WTC11 (cell line): ENCODE results near the gene LBX2. TPM values are rescaled to one million over a fixed set of nuclear protein-coding genes. Genes with fewer than 3 reads are reported as not detected.

Experiments
- ATAC-seq: fragments of 200-7000 bp; cut with Tn5 transposase; 2 replicates; pipeline ENCODE4 v1.10.0; 2021; ENCODE audit warnings: mild to moderate bottlenecking, moderate library complexity
- CTCF ChIA-PET: fragments of 300-600 bp; sonication (Branson Sonifier 250); formaldehyde crosslinking; loops from one replicate; lab custom pipeline; 2021; ENCODE audit warnings: antibody characterized with exemption; lab: Charles Lee
- POLR2A ChIA-PET: fragments of 350-600 bp; sonication (Branson Sonifier 250); formaldehyde crosslinking; loops from one replicate; lab custom pipeline; 2021; ENCODE audit warnings: antibody characterized with exemption; lab: Charles Lee
- DNase-seq: peaks from one replicate; pipeline ENCODE4 v3.0.0; 2021; ENCODE audit warnings: low spot score
- H3K27ac Mint-ChIP-seq: 2 replicates; pipeline ENCODE4 v1.8.0; 2021; ENCODE audit warnings: mixed read lengths
- H3K27me3 Mint-ChIP-seq: 2 replicates; pipeline ENCODE4 v1.8.0; 2021; ENCODE audit warnings: low read depth, mild to moderate bottlenecking, moderate library complexity, mixed read lengths
- H3K36me3 Mint-ChIP-seq: 2 replicates; pipeline ENCODE4 v1.8.0; 2021; ENCODE audit warnings: mixed read lengths
- H3K4me1 Mint-ChIP-seq: 2 replicates; pipeline ENCODE4 v1.8.0; 2022; ENCODE audit warnings: mixed read lengths
- H3K4me3 Mint-ChIP-seq: 2 replicates; pipeline ENCODE4 v1.8.0; 2021; ENCODE audit warnings: mild to moderate bottlenecking, moderate library complexity, mixed read lengths
- H3K9me3 Mint-ChIP-seq: 2 replicates; pipeline ENCODE4 v1.8.0; 2021; ENCODE audit warnings: mixed read lengths
- ATF1 ChIP-seq: sonication (generic); formaldehyde crosslinking; IDR thresholded peaks from 2 replicates; pipeline ENCODE4 v1.8.1; 2023; ENCODE audit warnings: mild to moderate bottlenecking, moderate library complexity, missing genetic modification reagents
- ETV6 ChIP-seq: sonication (generic); formaldehyde crosslinking; IDR thresholded peaks from 2 replicates; pipeline ENCODE4 v1.8.1; 2022; ENCODE audit warnings: mild to moderate bottlenecking, missing genetic modification reagents
- IRF2 ChIP-seq: sonication (generic); formaldehyde crosslinking; IDR thresholded peaks from 2 replicates; pipeline ENCODE4 v1.8.0; 2022; ENCODE audit warnings: low read depth, missing genetic modification reagents, borderline replicate concordance
- NR1H2 ChIP-seq: sonication (generic); formaldehyde crosslinking; IDR thresholded peaks from 2 replicates; pipeline ENCODE4 v1.9.0; 2021; ENCODE audit warnings: mild to moderate bottlenecking, moderate library complexity, missing genetic modification reagents
- RORB ChIP-seq: fragments of 250-450 bp; sonication (Bioruptor Pico); IDR thresholded peaks from 2 replicates; pipeline ENCODE4 v1.9.0; 2021; ENCODE audit warnings: mild to moderate bottlenecking
- SMAD3 ChIP-seq: sonication (generic); formaldehyde crosslinking; IDR thresholded peaks from 2 replicates; pipeline ENCODE4 v1.8.0; 2022; ENCODE audit warnings: missing genetic modification reagents, mild to moderate bottlenecking, borderline replicate concordance
- SMAD4 ChIP-seq: sonication (generic); formaldehyde crosslinking; IDR thresholded peaks from 2 replicates; pipeline ENCODE4 v1.8.0; 2022; ENCODE audit warnings: mild to moderate bottlenecking, missing genetic modification reagents
- TEAD1 ChIP-seq: sonication (generic); formaldehyde crosslinking; IDR thresholded peaks from 2 replicates; pipeline ENCODE4 v1.8.0; 2022; ENCODE audit warnings: mild to moderate bottlenecking, missing genetic modification reagents
- TP53 ChIP-seq: sonication (generic); formaldehyde crosslinking; IDR thresholded peaks from 2 replicates; pipeline ENCODE4 v1.8.1; 2023; ENCODE audit warnings: mild to moderate bottlenecking, missing genetic modification reagents
- ZNF317 ChIP-seq: sonication (generic); formaldehyde crosslinking; IDR thresholded peaks from 2 replicates; pipeline ENCODE4 v1.8.1; 2023; ENCODE audit warnings: low read depth, mild to moderate bottlenecking, moderate library complexity, missing genetic modification reagents, borderline replicate concordance
- total RNA-seq: library from RNA; stranded (reverse); gene quantifications from 3 replicates; pipeline ENCODE4 v1.2.3, GENCODE V29; 2021
- TF ChIP-seq, protein P1 (sequence below): sonication (generic); formaldehyde crosslinking; IDR thresholded peaks from 2 replicates; pipeline ENCODE4 v1.8.1; 2022; ENCODE audit warnings: mild to moderate bottlenecking, moderate library complexity, missing genetic modification reagents
- TF ChIP-seq, protein P2 (sequence below): sonication (generic); formaldehyde crosslinking; IDR thresholded peaks from 2 replicates; pipeline ENCODE4 v1.8.1; 2023; ENCODE audit warnings: mild to moderate bottlenecking, missing genetic modification reagents, moderate library complexity
- TF ChIP-seq, protein P3 (sequence below): sonication (generic); formaldehyde crosslinking; IDR thresholded peaks from 2 replicates; pipeline ENCODE4 v1.8.0; 2023; ENCODE audit warnings: missing genetic modification reagents, mild to moderate bottlenecking, borderline replicate concordance
- TF ChIP-seq, protein P4 (sequence below): sonication (generic); formaldehyde crosslinking; IDR thresholded peaks from 2 replicates; pipeline ENCODE4 v1.8.1; 2022; ENCODE audit warnings: missing genetic modification reagents, borderline replicate concordance
- TF ChIP-seq, protein P5 (sequence below): sonication (generic); formaldehyde crosslinking; IDR thresholded peaks from 2 replicates; pipeline ENCODE4 v1.8.0; 2022; ENCODE audit warnings: mild to moderate bottlenecking, missing genetic modification reagents

Gene LBX2
- total RNA-seq, 1 experiment from 2014 or later, result 1.0 TPM

DNA sequence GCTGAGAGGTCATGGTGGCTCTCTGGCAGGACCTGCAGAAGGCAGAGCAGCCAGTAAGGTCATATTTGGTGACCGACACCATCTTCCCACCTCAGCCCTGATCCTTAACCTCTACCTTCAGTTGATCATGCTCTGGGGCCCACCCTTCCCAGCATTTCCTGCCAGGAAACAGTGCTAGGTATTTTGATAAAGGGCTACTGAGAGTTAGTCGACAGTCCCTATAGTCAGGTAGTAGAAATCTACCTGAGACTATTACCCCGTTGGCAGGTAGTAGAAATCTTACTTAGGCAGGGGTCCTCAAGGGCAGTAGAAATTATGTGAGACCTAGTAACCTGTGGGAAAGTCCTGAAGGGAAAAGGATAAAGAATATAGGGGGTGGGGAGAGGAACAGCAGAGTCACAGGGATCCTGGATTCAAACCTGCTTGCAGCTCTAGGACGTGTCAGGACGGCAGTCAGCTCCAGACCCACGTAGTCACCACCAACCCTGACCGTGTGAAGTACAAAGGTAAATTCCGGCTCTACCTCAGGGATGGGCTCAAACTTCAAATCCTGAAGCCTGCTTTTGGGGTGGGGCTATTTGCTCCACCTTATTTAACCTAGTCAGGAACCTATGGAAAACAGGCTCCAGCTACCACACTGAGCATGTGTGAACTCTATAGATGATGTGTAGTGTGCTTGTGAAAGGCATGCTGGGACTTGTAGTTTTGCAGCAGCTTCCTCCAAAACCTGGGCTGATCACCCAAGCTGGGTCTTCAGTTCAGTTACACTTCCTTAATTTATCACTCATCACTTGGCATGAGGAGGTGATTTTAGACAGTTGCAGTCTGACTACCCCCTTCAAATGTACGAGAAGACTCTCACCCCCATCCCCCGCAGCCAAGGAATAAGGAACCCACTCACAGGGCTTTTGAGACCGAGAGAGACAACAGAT is 26.6 kb upstream of the LBX2 start, which contains the start of gene DQX1:
Gene DQX1, minus strand, starts transcription at position 515 of the 932 bp plus-strand sequence. Its CDS starts 502 bp downstream, at position 13.
- ChIA-PET CTCF (interaction anchor here (0.7 to 1.5 kb wide), 7 partner anchors 9 to 348 kb away, joined by 3 to 5 read pairs (median 4); partner anchors contain the start of genes CCDC142, MOB1A and TTC31), POLR2A (interaction anchor here (0.6 to 1.1 kb wide), 2 partner anchors 18 to 44 kb away, joined by 3 to 4 read pairs; partner anchors contain the start of genes CCDC142 and TTC31)
- Mint-ChIP-seq H3K27ac (peak within 1 kb of the TSS; percentile 60; the same call in 1 of the 2 replicates), H3K36me3 (peaks cover 21% of the 10 kb centered on the region), H3K9me3 (0 out of 2 replicates have a peak, but pooled peaks cover 3% of the 10 kb centered on the region), H3K27me3 (peaks cover 27% of the 10 kb centered on the region), H3K4me1 (peaks cover 14% of the 10 kb centered on the region), H3K4me3 (peak within 1 kb of the TSS; percentile 41)
- DNase-seq (no peak), ATAC-seq (peak; percentile 21)
- TF ChIP-seq ZNF317, result peak; percentile 98
- no peak for TF ChIP-seq RORB (CRISPR knock-in tag)
- no peak for TF ChIP-seq NR1H2 (CRISPR knock-in tag)
- no peak for TF ChIP-seq ETV6 (CRISPR knock-in tag)
- TF ChIP-seq IRF2, result no peak

DNA sequence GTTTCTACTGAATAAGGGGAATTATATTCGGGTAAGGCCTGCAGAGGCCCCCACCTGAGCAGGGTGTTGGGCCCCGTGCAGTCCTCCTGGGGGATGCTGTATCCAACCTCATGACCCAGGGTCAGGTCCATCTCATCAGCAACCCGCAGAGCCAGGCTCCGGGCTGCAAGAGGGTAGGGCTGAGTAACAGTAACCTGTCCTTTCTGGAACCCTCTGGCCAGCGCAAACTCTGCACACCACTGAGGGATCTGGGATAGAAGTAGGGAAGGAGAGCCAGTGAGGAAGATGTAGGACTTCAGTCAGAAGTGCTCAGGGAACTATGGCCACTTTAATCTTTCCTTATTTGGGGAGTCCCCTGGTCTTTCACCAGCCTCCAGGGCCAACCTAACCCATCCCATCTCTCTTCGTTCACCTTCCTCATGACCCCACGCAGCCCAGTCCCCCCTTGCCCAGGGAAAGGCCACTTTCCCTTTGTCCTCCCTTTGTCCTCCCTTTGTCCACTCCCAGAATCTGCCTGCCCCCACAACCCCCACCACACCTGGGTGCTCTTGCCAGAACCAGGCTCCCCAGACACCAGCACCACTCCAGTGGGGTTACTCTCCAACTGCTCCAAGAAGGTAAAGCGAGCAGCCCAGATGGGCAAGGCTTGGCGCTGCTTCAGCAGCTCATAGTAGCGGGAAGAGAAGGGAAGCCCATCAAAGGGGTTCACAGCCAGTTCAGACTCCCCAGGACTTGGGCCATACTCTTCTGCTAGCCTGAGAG is 25.7 kb upstream of the LBX2 start:
- peaks cover 36% of the 10 kb centered on the region for H3K27me3 Mint-ChIP-seq
- TF ChIP-seq SMAD3, result no peak
- TF ChIP-seq, protein P1, sequence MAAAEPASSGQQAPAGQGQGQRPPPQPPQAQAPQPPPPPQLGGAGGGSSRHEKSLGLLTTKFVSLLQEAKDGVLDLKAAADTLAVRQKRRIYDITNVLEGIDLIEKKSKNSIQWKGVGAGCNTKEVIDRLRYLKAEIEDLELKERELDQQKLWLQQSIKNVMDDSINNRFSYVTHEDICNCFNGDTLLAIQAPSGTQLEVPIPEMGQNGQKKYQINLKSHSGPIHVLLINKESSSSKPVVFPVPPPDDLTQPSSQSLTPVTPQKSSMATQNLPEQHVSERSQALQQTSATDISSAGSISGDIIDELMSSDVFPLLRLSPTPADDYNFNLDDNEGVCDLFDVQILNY (CRISPR knock-in tag), result no peak
- TF ChIP-seq SMAD4 (CRISPR knock-in tag), result no peak
- TF ChIP-seq ATF1 (CRISPR knock-in tag), result no peak
- TF ChIP-seq TEAD1 (CRISPR knock-in tag), result no peak
- TF ChIP-seq, protein P2, sequence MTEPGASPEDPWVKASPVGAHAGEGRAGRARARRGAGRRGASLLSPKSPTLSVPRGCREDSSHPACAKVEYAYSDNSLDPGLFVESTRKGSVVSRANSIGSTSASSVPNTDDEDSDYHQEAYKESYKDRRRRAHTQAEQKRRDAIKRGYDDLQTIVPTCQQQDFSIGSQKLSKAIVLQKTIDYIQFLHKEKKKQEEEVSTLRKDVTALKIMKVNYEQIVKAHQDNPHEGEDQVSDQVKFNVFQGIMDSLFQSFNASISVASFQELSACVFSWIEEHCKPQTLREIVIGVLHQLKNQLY (CRISPR knock-in tag), result no peak
- TF ChIP-seq, protein P3, sequence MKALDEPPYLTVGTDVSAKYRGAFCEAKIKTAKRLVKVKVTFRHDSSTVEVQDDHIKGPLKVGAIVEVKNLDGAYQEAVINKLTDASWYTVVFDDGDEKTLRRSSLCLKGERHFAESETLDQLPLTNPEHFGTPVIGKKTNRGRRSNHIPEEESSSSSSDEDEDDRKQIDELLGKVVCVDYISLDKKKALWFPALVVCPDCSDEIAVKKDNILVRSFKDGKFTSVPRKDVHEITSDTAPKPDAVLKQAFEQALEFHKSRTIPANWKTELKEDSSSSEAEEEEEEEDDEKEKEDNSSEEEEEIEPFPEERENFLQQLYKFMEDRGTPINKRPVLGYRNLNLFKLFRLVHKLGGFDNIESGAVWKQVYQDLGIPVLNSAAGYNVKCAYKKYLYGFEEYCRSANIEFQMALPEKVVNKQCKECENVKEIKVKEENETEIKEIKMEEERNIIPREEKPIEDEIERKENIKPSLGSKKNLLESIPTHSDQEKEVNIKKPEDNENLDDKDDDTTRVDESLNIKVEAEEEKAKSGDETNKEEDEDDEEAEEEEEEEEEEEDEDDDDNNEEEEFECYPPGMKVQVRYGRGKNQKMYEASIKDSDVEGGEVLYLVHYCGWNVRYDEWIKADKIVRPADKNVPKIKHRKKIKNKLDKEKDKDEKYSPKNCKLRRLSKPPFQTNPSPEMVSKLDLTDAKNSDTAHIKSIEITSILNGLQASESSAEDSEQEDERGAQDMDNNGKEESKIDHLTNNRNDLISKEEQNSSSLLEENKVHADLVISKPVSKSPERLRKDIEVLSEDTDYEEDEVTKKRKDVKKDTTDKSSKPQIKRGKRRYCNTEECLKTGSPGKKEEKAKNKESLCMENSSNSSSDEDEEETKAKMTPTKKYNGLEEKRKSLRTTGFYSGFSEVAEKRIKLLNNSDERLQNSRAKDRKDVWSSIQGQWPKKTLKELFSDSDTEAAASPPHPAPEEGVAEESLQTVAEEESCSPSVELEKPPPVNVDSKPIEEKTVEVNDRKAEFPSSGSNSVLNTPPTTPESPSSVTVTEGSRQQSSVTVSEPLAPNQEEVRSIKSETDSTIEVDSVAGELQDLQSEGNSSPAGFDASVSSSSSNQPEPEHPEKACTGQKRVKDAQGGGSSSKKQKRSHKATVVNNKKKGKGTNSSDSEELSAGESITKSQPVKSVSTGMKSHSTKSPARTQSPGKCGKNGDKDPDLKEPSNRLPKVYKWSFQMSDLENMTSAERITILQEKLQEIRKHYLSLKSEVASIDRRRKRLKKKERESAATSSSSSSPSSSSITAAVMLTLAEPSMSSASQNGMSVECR (CRISPR knock-in tag), result no peak
- no peak for TF ChIP-seq TP53
- TF ChIP-seq, protein P4, sequence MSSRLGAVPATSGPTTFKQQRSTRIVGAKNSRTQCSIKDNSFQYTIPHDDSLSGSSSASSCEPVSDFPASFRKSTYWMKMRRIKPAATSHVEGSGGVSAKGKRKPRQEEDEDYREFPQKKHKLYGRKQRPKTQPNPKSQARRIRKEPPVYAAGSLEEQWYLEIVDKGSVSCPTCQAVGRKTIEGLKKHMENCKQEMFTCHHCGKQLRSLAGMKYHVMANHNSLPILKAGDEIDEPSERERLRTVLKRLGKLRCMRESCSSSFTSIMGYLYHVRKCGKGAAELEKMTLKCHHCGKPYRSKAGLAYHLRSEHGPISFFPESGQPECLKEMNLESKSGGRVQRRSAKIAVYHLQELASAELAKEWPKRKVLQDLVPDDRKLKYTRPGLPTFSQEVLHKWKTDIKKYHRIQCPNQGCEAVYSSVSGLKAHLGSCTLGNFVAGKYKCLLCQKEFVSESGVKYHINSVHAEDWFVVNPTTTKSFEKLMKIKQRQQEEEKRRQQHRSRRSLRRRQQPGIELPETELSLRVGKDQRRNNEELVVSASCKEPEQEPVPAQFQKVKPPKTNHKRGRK (CRISPR knock-in tag), result no peak
- TF ChIP-seq, protein P5, sequence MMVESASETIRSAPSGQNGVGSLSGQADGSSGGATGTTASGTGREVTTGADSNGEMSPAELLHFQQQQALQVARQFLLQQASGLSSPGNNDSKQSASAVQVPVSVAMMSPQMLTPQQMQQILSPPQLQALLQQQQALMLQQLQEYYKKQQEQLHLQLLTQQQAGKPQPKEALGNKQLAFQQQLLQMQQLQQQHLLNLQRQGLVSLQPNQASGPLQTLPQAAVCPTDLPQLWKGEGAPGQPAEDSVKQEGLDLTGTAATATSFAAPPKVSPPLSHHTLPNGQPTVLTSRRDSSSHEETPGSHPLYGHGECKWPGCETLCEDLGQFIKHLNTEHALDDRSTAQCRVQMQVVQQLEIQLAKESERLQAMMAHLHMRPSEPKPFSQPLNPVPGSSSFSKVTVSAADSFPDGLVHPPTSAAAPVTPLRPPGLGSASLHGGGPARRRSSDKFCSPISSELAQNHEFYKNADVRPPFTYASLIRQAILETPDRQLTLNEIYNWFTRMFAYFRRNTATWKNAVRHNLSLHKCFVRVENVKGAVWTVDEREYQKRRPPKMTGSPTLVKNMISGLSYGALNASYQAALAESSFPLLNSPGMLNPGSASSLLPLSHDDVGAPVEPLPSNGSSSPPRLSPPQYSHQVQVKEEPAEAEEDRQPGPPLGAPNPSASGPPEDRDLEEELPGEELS, result no peak
- TF ChIP-seq, all 79 proteins: peak for 0
- POLR2A ChIA-PET, result no interaction called here
- Mint-ChIP-seq H3K36me3 (peaks cover 21% of the 10 kb centered on the region), H3K9me3 (0 out of 2 replicates have a peak, but pooled peaks cover 3% of the 10 kb centered on the region), H3K27ac (no peak overlapping the region), H3K4me1 (peaks cover 11% of the 10 kb centered on the region), H3K4me3 (no peak overlapping the region)
- CTCF ChIA-PET, result interaction anchor here (1.2 to 1.3 kb wide), 2 partner anchors 11 to 47 kb away, joined by 5 read pairs; no protein-coding TSS in a partner anchor
- DNase-seq, result no peak
- ATAC-seq, result no peak
